Stomach (tissue), 4 donors: ENCODE measurements around the gene KCNIP4.

Experiments
- EP300 ChIP-seq: sonication (generic); formaldehyde crosslinking; IDR thresholded peaks from one replicate; pipeline ENCODE4 v1.6.1; 2017; ENCODE audit warnings: antibody characterized with exemption
- POLR2A ChIP-seq, 4 donors: fragments of 450-650 bp; IDR thresholded peaks; one replicate each; pipeline ENCODE4 v1.6.1; 2016; ENCODE audit warnings: antibody characterized with exemption in 4 of 4, control low read depth in 2 of 4, mild to moderate bottlenecking in 1 of 4, moderate library complexity in 1 of 4
- POLR2AphosphoS5 ChIP-seq, 3 donors: sonication (generic); formaldehyde crosslinking; IDR thresholded peaks; one replicate each; pipeline ENCODE4 v1.6.1; 2016; ENCODE audit warnings: antibody characterized with exemption in 3 of 3
- TF ChIP-seq, protein P1 (sequence below), 7 experiments: fragments of 450-650 bp in 4 of 7; fragments of 200-600 bp in 3 of 7; sonication (generic) in 3 of 7; IDR thresholded peaks; one replicate each; pipeline ENCODE4 v1.5.1; 2016 to 2019; ENCODE audit warnings: antibody characterized with exemption in 7 of 7, control low read depth in 2 of 7, mild to moderate bottlenecking in 1 of 7

DNA sequence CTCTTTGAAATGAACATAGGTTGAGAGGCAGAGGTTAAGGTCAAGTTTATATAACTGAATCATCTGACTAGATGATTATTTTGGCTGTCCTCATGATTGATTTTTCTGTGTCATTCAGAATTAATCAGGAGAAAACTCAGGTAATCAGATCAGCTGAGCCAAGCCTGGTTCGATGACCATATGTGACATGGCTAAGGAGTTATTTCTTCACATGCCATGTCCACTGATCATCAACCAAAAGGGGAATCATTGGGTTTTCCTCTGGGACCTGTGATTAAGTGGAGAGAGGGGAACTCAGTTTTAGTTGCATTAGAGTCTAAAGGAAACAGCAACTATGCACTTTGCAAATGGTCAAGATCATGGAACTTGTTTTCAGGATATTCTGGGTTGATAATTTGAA lies 1268.6 kb downstream of the KCNIP4 start:
- TF ChIP-seq POLR2A (IDR thresholded peaks at IDR 0.05) (no peak), POLR2AphosphoS5 (IDR thresholded peaks at IDR 0.05) (no peak), EP300 (no peak)
- TF ChIP-seq, protein P1, sequence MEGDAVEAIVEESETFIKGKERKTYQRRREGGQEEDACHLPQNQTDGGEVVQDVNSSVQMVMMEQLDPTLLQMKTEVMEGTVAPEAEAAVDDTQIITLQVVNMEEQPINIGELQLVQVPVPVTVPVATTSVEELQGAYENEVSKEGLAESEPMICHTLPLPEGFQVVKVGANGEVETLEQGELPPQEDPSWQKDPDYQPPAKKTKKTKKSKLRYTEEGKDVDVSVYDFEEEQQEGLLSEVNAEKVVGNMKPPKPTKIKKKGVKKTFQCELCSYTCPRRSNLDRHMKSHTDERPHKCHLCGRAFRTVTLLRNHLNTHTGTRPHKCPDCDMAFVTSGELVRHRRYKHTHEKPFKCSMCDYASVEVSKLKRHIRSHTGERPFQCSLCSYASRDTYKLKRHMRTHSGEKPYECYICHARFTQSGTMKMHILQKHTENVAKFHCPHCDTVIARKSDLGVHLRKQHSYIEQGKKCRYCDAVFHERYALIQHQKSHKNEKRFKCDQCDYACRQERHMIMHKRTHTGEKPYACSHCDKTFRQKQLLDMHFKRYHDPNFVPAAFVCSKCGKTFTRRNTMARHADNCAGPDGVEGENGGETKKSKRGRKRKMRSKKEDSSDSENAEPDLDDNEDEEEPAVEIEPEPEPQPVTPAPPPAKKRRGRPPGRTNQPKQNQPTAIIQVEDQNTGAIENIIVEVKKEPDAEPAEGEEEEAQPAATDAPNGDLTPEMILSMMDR (IDR thresholded peaks at IDR 0.05) = no peak
